Measurements from ENCODE around the gene RFC3.

DNA sequence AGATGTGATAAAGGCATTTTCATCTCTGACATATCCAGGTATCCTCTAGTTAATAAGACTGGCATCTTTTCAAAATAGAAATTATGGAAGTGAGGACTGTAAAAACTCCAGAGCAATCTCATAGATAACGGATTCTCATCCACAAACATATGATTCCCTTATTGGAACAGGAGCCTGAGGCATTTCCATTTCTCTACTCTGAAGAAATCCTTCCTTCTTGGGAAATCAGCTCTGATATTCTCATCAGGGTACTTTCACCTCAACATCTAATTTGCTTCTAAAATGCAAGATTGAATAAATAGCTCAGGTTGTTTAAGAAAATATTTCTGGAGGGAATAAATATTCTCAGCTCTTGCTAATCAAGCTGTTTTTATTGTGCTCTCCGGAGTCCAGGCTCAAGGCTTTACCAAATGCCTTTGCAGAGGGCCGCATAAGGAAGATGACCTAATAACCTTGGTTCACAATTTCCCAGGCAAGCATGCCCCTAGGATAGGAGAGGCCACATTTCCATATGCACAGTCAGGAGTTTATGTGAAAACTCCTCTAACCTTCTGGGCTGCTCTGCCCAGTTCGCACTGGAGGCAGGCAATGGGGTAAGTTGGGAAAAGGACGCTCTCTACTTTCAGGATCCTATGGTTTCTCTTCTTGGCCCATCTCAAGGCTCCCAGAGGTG lies 44.0 kb upstream of the RFC3 start:
- TF ChIP-seq, protein P1, sequence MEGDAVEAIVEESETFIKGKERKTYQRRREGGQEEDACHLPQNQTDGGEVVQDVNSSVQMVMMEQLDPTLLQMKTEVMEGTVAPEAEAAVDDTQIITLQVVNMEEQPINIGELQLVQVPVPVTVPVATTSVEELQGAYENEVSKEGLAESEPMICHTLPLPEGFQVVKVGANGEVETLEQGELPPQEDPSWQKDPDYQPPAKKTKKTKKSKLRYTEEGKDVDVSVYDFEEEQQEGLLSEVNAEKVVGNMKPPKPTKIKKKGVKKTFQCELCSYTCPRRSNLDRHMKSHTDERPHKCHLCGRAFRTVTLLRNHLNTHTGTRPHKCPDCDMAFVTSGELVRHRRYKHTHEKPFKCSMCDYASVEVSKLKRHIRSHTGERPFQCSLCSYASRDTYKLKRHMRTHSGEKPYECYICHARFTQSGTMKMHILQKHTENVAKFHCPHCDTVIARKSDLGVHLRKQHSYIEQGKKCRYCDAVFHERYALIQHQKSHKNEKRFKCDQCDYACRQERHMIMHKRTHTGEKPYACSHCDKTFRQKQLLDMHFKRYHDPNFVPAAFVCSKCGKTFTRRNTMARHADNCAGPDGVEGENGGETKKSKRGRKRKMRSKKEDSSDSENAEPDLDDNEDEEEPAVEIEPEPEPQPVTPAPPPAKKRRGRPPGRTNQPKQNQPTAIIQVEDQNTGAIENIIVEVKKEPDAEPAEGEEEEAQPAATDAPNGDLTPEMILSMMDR (IDR thresholded peaks at IDR 0.05), result no peak
- TF ChIP-seq POLR2A (IDR thresholded peaks at IDR 0.05), result no peak
